HG03103 (cell line): ENCODE results near the gene SLC30A7.
"Not testable (repeated sequence)": the region's sequence is repeated elsewhere in the genome, so short reads cannot be mapped to it uniquely, and the experiment has no call there.

Source experiments
- ATAC-seq: cut with Tn5 transposase; IDR thresholded peaks from one replicate; pipeline ENCODE4 v1.9.1; 2021; ENCODE audit warnings: low read depth; ENCODE audit not compliant: unreplicated experiment

SLC30A7 gene

GRCh38 chr1:100895540-100896480, at the start of gene SLC30A7:
Gene SLC30A7 (plus strand): TSS chr1:100896090. CDS start chr1:100896263, 173 bp downstream.
- ATAC-seq, result peak; percentile 70

GRCh38 chr1:100847361-100848082, 48.4 kb upstream of the SLC30A7 start:
- no peak for ATAC-seq

GRCh38 chr1:100851726-100852125, 44.2 kb upstream of the SLC30A7 start:
- ATAC-seq, result no peak

- ATAC-seq, result no peak
Measured at GRCh38 chr1:100852976-100853375, 42.9 kb upstream of the SLC30A7 start.

GRCh38 chr1:100855116-100855515, 40.8 kb upstream of the SLC30A7 start:
- not testable (repeated sequence) for ATAC-seq

GRCh38 chr1:100860397-100860991, 35.4 kb upstream of the SLC30A7 start:
- ATAC-seq, result no peak

GRCh38 chr1:100861379-100861778, 34.5 kb upstream of the SLC30A7 start:
- no peak for ATAC-seq

- no peak for ATAC-seq
Measured at GRCh38 chr1:100862591-100862990, 33.3 kb upstream of the SLC30A7 start.

GRCh38 chr1:100866041-100866900, 29.6 kb upstream of the SLC30A7 start:
- no peak for ATAC-seq

- no peak for ATAC-seq
Measured at GRCh38 chr1:100866901-100867206, 29.0 kb upstream of the SLC30A7 start.

- ATAC-seq, result no peak
Measured at GRCh38 chr1:100868364-100868995, 27.4 kb upstream of the SLC30A7 start.

- ATAC-seq, result no peak
Measured at GRCh38 chr1:100869996-100870395, 25.9 kb upstream of the SLC30A7 start.

- ATAC-seq, result no peak
Measured at GRCh38 chr1:100874433-100874832, 21.5 kb upstream of the SLC30A7 start.

GRCh38 chr1:100875228-100875627, 20.7 kb upstream of the SLC30A7 start:
- no peak for ATAC-seq

GRCh38 chr1:100876291-100876690, 19.6 kb upstream of the SLC30A7 start:
- no peak for ATAC-seq

- no peak for ATAC-seq
Measured at GRCh38 chr1:100879422-100879821, 16.5 kb upstream of the SLC30A7 start.

GRCh38 chr1:100881687-100882086, 14.2 kb upstream of the SLC30A7 start:
- ATAC-seq, result no peak

- no peak for ATAC-seq
Measured at GRCh38 chr1:100882698-100883097, 13.2 kb upstream of the SLC30A7 start.

GRCh38 chr1:100883963-100884362, 11.9 kb upstream of the SLC30A7 start:
- no peak for ATAC-seq

- not testable (repeated sequence) for ATAC-seq
Measured at GRCh38 chr1:100889007-100889406, 6.9 kb upstream of the SLC30A7 start.
